Prostate gland (tissue), 2 donors: ENCODE data around the gene RAB18.

Experiments
- CTCF ChIP-seq, 4 experiments: fragments of 200-600 bp in 2 of 4; fragments of 450-650 bp in 2 of 4; sonication (generic) in 2 of 4; IDR thresholded peaks; 1 replicate in 3 of 4; 2 replicates in 1 of 4; pipeline ENCODE4 v1.5.1; 2016 to 2019; ENCODE audit warnings: antibody characterized with exemption in 4 of 4, mild to moderate bottlenecking in 2 of 4, moderate library complexity in 2 of 4
- POLR2A ChIP-seq: fragments of 450-650 bp; IDR thresholded peaks from one replicate; pipeline ENCODE4 v1.6.1; 2016; ENCODE audit warnings: antibody characterized with exemption, mild to moderate bottlenecking
- POLR2AphosphoS5 ChIP-seq: sonication (generic); formaldehyde crosslinking; IDR thresholded peaks from one replicate; pipeline ENCODE4 v1.6.1; 2017; ENCODE audit warnings: antibody characterized with exemption

GRCh38 chr10:27584302-27584701, 80.2 kb downstream of the RAB18 start:
- TF ChIP-seq POLR2AphosphoS5 = no peak
- TF ChIP-seq CTCF (IDR thresholded peaks at IDR 0.05) = no peak
- no peak for TF ChIP-seq POLR2A
